ENCODE measurements around the gene MAN1A2.

GRCh38 chr1:117392771-117393170 lies 25.5 kb downstream of the MAN1A2 start:
- TF ChIP-seq, protein P1, sequence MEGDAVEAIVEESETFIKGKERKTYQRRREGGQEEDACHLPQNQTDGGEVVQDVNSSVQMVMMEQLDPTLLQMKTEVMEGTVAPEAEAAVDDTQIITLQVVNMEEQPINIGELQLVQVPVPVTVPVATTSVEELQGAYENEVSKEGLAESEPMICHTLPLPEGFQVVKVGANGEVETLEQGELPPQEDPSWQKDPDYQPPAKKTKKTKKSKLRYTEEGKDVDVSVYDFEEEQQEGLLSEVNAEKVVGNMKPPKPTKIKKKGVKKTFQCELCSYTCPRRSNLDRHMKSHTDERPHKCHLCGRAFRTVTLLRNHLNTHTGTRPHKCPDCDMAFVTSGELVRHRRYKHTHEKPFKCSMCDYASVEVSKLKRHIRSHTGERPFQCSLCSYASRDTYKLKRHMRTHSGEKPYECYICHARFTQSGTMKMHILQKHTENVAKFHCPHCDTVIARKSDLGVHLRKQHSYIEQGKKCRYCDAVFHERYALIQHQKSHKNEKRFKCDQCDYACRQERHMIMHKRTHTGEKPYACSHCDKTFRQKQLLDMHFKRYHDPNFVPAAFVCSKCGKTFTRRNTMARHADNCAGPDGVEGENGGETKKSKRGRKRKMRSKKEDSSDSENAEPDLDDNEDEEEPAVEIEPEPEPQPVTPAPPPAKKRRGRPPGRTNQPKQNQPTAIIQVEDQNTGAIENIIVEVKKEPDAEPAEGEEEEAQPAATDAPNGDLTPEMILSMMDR (IDR thresholded peaks at IDR 0.05 in 2 of 3, conservative IDR thresholded peaks at IDR 0.05 in 1 of 3; ENCODE audit: control insufficient read depth in 2 of 3, extremely low read depth in 1 of 3, insufficient read depth in 1 of 3, low read depth in 3 of 3, low read length in 3 of 3), result no peak
- TF ChIP-seq NFYA (IDR thresholded peaks at IDR 0.05; ENCODE audit: borderline replicate concordance, low read depth, low read length) (no peak), MAX (IDR thresholded peaks at IDR 0.05; ENCODE audit: low read depth, low read length) (no peak), ATF2 (IDR thresholded peaks at IDR 0.05; ENCODE audit: low read length) (no peak), NR2C1 (IDR thresholded peaks at IDR 0.05) (no peak), ZNF274 (IDR thresholded peaks at IDR 0.05; ENCODE audit: insufficient read depth, insufficient read length) (no peak), RAD51 (IDR thresholded peaks at IDR 0.05) (no peak), EZH2 (IDR thresholded peaks at IDR 0.05; ENCODE audit: borderline replicate concordance, control insufficient read depth, low read depth, low read length) (no peak), POLR2AphosphoS5 (IDR thresholded peaks at IDR 0.05; ENCODE audit: low read length) (no peak), USF1 (IDR thresholded peaks at IDR 0.05; ENCODE audit: borderline replicate concordance, extremely low read length, insufficient read depth, low read depth, low read length) (no peak)
